Neural cell (in vitro differentiated cells): ENCODE measurements around the gene CFAP58. TPM values are rescaled to one million over a fixed set of nuclear protein-coding genes. Genes with fewer than 3 reads are reported as not detected.

Experiments
- H2AFZ ChIP-seq: fragments of 200-600, 300-800 bp; sonication (generic), shearing (Covaris generic); 2 replicates; pipeline ENCODE4 v1.6.0; 2014; ENCODE audit warnings: low read depth, mild to moderate bottlenecking, antibody characterized with exemption, low read length, moderate library complexity
- H3F3A ChIP-seq: fragments of 200-600 bp; shearing (Covaris generic); 2 replicates; pipeline ENCODE4 v1.6.1; 2016; ENCODE audit warnings: mild to moderate bottlenecking, moderate library complexity, mixed read lengths, antibody characterized with exemption, low read length; ENCODE audit not compliant: insufficient read depth, poor library complexity, severe bottlenecking
- H3K27ac ChIP-seq: fragments of 200-600, 300-800 bp; sonication (generic), shearing (Covaris generic); 2 replicates; pipeline ENCODE4 v1.5.1; 2014; ENCODE audit warnings: mild to moderate bottlenecking, low read length, moderate library complexity
- H3K27me3 ChIP-seq: fragments of 300-800, 200-600 bp; sonication (generic), shearing (Covaris generic); 2 replicates; pipeline ENCODE4 v1.6.0; 2014; ENCODE audit warnings: mild to moderate bottlenecking, low read depth, low read length, moderate library complexity; ENCODE audit not compliant: insufficient read depth
- H3K36me3 ChIP-seq: fragments of 300-800, 200-600 bp; sonication (generic), shearing (Covaris generic); 2 replicates; pipeline ENCODE4 v1.5.1; 2014; ENCODE audit warnings: mild to moderate bottlenecking, antibody characterized with exemption, low read length, moderate library complexity; ENCODE audit not compliant: insufficient read depth
- H3K4me2 ChIP-seq: fragments of 300-800, 200-600 bp; sonication (generic), shearing (Covaris generic); 2 replicates; pipeline ENCODE4 v1.6.0; 2014; ENCODE audit warnings: mild to moderate bottlenecking, low read length
- H3K4me3 ChIP-seq: fragments of 300-800, 200-600 bp; sonication (generic), shearing (Covaris generic); 2 replicates; pipeline ENCODE4 v1.5.1; 2014; ENCODE audit warnings: mild to moderate bottlenecking, low read length, moderate library complexity
- H3K79me2 ChIP-seq: fragments of 200-600 bp; shearing (Covaris generic); replicated peaks from 2 replicates; pipeline ENCODE4 v1.6.0; 2014; ENCODE audit warnings: mild to moderate bottlenecking, low read length, moderate library complexity; ENCODE audit not compliant: insufficient read depth
- H3K9ac ChIP-seq: fragments of 300-800, 200-600 bp; sonication (generic), shearing (Covaris generic); 2 replicates; pipeline ENCODE4 v1.6.1; 2016; ENCODE audit warnings: mild to moderate bottlenecking, low read length, mixed read lengths
- H3K9me2 ChIP-seq: fragments of 200-600 bp; shearing (Covaris generic); 2 replicates; pipeline ENCODE4 v1.6.1; 2016; ENCODE audit warnings: mild to moderate bottlenecking, low read length, mixed read lengths; ENCODE audit not compliant: insufficient read depth
- H3K9me3 ChIP-seq: fragments of 200-600, 300-800 bp; sonication (generic), shearing (Covaris generic); 2 replicates; pipeline ENCODE4 v1.6.1; 2016; ENCODE audit warnings: mild to moderate bottlenecking, mixed run types, low read length, moderate library complexity, mixed read lengths
- H4K20me1 ChIP-seq: fragments of 200-600 bp; shearing (Covaris generic); 2 replicates; pipeline ENCODE4 v1.6.1; 2016; ENCODE audit warnings: mild to moderate bottlenecking, mixed run types; ENCODE audit not compliant: insufficient read depth
- EP300 ChIP-seq: fragments of 450-650 bp; conservative IDR thresholded peaks from 2 replicates; pipeline ENCODE4 v1.6.1; 2014; ENCODE audit warnings: antibody characterized with exemption, mild to moderate bottlenecking, moderate library complexity; ENCODE audit not compliant: poor library complexity, severe bottlenecking
- EZH2 ChIP-seq: fragments of 200-600, 300-800 bp; shearing (Covaris generic), sonication (generic); IDR thresholded peaks from 2 replicates; pipeline ENCODE4 v1.6.1; 2014; ENCODE audit warnings: antibody characterized with exemption, low read length, borderline replicate concordance, mild to moderate bottlenecking; ENCODE audit not compliant: insufficient read depth, poor library complexity, severe bottlenecking
- MXI1 ChIP-seq: fragments of 450-650 bp; conservative IDR thresholded peaks from 2 replicates; pipeline ENCODE4 v1.6.1; 2014; ENCODE audit warnings: antibody characterized with exemption, mild to moderate bottlenecking; ENCODE audit not compliant: poor library complexity, severe bottlenecking
- POLR2AphosphoS5 ChIP-seq: IDR thresholded peaks from 2 replicates; pipeline ENCODE4 v1.6.1; 2012
- RAD21 ChIP-seq: fragments of 450-650 bp; conservative IDR thresholded peaks from 2 replicates; pipeline ENCODE4 v1.6.1; 2014; ENCODE audit warnings: antibody characterized with exemption, mild to moderate bottlenecking, moderate library complexity
- REST ChIP-seq: IDR thresholded peaks from 2 replicates; pipeline ENCODE4 v1.6.1; 2012; ENCODE audit warnings: borderline replicate concordance
- SMC3 ChIP-seq: fragments of 450-650 bp; conservative IDR thresholded peaks from 2 replicates; pipeline ENCODE4 v1.6.1; 2014; ENCODE audit warnings: antibody characterized with exemption, mild to moderate bottlenecking, moderate library complexity; ENCODE audit not compliant: poor library complexity
- TAF1 ChIP-seq: IDR thresholded peaks from 2 replicates; pipeline ENCODE4 v1.6.1; 2012; ENCODE audit warnings: low read depth
- polyA plus RNA-seq: library from polyadenylated mRNA; depleted of rRNA; stranded (reverse); fragments of >200 nt; gene quantifications from 2 replicates; pipeline ENCODE4 v1.2.3, GENCODE V29; 2014
- TF ChIP-seq, protein P1 (sequence below): fragments of 450-650 bp; IDR thresholded peaks from 2 replicates; pipeline ENCODE4 v1.5.1; 2014; ENCODE audit warnings: antibody characterized with exemption, mild to moderate bottlenecking, moderate library complexity; ENCODE audit not compliant: poor library complexity, severe bottlenecking

The CFAP58 gene
- polyA plus RNA-seq, 1 donor from 2014 or later, result not detected

- Histone ChIP-seq H3K4me2 (no peak overlapping the region), H3K27me3 (no peaks in the 10 kb centered on the region), H3K27ac (no peak overlapping the region), H3F3A (no peaks in the 10 kb centered on the region), H4K20me1 (no peaks in the 10 kb centered on the region), H2AFZ (no peak overlapping the region), H3K36me3 (no peaks in the 10 kb centered on the region), H3K79me2 (no peaks in the 10 kb centered on the region), H3K9ac (no peak overlapping the region), H3K4me3 (no peak overlapping the region), H3K9me3 (no peaks in the 10 kb centered on the region), H3K9me2 (no peaks in the 10 kb centered on the region)
- TF ChIP-seq POLR2AphosphoS5 (no peak), EZH2 (no peak), SMC3 (no peak), EP300 (no peak), REST (no peak), TAF1 (no peak), MXI1 (no peak), RAD21 (no peak)
- TF ChIP-seq, protein P1, sequence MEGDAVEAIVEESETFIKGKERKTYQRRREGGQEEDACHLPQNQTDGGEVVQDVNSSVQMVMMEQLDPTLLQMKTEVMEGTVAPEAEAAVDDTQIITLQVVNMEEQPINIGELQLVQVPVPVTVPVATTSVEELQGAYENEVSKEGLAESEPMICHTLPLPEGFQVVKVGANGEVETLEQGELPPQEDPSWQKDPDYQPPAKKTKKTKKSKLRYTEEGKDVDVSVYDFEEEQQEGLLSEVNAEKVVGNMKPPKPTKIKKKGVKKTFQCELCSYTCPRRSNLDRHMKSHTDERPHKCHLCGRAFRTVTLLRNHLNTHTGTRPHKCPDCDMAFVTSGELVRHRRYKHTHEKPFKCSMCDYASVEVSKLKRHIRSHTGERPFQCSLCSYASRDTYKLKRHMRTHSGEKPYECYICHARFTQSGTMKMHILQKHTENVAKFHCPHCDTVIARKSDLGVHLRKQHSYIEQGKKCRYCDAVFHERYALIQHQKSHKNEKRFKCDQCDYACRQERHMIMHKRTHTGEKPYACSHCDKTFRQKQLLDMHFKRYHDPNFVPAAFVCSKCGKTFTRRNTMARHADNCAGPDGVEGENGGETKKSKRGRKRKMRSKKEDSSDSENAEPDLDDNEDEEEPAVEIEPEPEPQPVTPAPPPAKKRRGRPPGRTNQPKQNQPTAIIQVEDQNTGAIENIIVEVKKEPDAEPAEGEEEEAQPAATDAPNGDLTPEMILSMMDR, result no peak
These were observed 64.1 kb downstream of the CFAP58 start for GRCh38 chr10:104417637-104418292.

- Histone ChIP-seq H3K79me2 (no peaks in the 10 kb centered on the region), H4K20me1 (no peaks in the 10 kb centered on the region), H3K4me2 (no peak overlapping the region), H3K9me2 (no peaks in the 10 kb centered on the region), H3K36me3 (no peaks in the 10 kb centered on the region), H3K9me3 (no peaks in the 10 kb centered on the region), H3K4me3 (peak overlapping the region; percentile 25), H3F3A (no peaks in the 10 kb centered on the region), H3K27ac (peak overlapping the region; percentile 52), H3K27me3 (no peaks in the 10 kb centered on the region), H3K9ac (no peak overlapping the region), H2AFZ (no peak overlapping the region)
- TF ChIP-seq TAF1, result no peak
- no peak for TF ChIP-seq POLR2AphosphoS5
- TF ChIP-seq SMC3, result no peak
- TF ChIP-seq, protein P1, result no peak
- TF ChIP-seq EZH2, result no peak
- no peak for TF ChIP-seq REST
- TF ChIP-seq MXI1, result no peak
- TF ChIP-seq EP300, result no peak
- TF ChIP-seq RAD21, result no peak
These were observed 71.1 kb downstream of the CFAP58 start for GRCh38 chr10:104424719-104425118.
